Fibroblast of the aortic adventitia (primary cell): ENCODE measurements around the gene PIP5K1C. TPM values are rescaled to one million over a fixed set of nuclear protein-coding genes. Genes with fewer than 3 reads are reported as not detected.

ENCODE experiments used
- DNase-seq: peaks from one replicate; pipeline ENCODE4 v3.0.0-alpha.2; 2010; ENCODE audit warnings: low read depth
- H3K4me3 ChIP-seq: 2 replicates; pipeline ENCODE4 v1.5.1; 2011; ENCODE audit warnings: low read depth, mild to moderate bottlenecking, control low read depth, low read length, moderate library complexity
- CTCF ChIP-seq: IDR thresholded peaks from 2 replicates; pipeline ENCODE4 v1.5.1; 2011; ENCODE audit warnings: mild to moderate bottlenecking, low read length, control low read depth, inconsistent platforms; ENCODE audit not compliant: insufficient read depth
- total RNA-seq: library from RNA; depleted of rRNA; stranded (reverse); fragments of >200 nt; gene quantifications from 2 replicates; pipeline ENCODE4 v1.2.3, GENCODE V29; 2012; ENCODE audit warnings: low replicate concordance

PIP5K1C gene
- total RNA-seq, 1 donor, result 32.2 TPM

GRCh38 chr19:3637621-3638020 is 62.6 kb downstream of the PIP5K1C start:
- DNase-seq, result no peak
- no peak for TF ChIP-seq CTCF
- H3K4me3 ChIP-seq, result no peak overlapping the region

GRCh38 chr19:3636962-3637361 is 63.3 kb downstream of the PIP5K1C start:
- no peak for DNase-seq
- no peak for TF ChIP-seq CTCF
- no peak overlapping the region for H3K4me3 ChIP-seq

GRCh38 chr19:3636506-3636905 is 63.8 kb downstream of the PIP5K1C start:
- no peak for TF ChIP-seq CTCF
- H3K4me3 ChIP-seq, result no peak overlapping the region

GRCh38 chr19:3634496-3635045 is 65.7 kb downstream of the PIP5K1C start:
- no peak for TF ChIP-seq CTCF
- no peak overlapping the region for H3K4me3 ChIP-seq
- DNase-seq, result no peak

More at GRCh38 chr19:3636506-3636905, 63.8 kb downstream of the PIP5K1C start:
- DNase-seq, result no peak

- H3K4me3 ChIP-seq, result no peak overlapping the region
- DNase-seq, result no peak
- no peak for TF ChIP-seq CTCF
Observed at GRCh38 chr19:3633559-3633988, 66.7 kb downstream of the PIP5K1C start.

GRCh38 chr19:3632739-3633558 is 67.3 kb downstream of the PIP5K1C start:
- H3K4me3 ChIP-seq, result no peak overlapping the region
- no peak for DNase-seq
- TF ChIP-seq CTCF, result no peak
